HG03039 (cell line): ENCODE data around the gene STAT5B.
"Not testable (repeated sequence)": the region's sequence is repeated elsewhere in the genome, so short reads cannot be mapped to it uniquely, and the experiment has no call there.

Source experiments
- ATAC-seq: cut with Tn5 transposase; IDR thresholded peaks from one replicate; pipeline ENCODE4 v1.9.1; 2021; ENCODE audit warnings: mild to moderate bottlenecking, moderate library complexity; ENCODE audit not compliant: unreplicated experiment

The STAT5B gene

GRCh38 chr17:42276359-42276608 is at the start of gene STAT5B:
STAT5B (minus strand) TSS chr17:42276391; CDS start chr17:42232127, 44,264 bp downstream.
- ATAC-seq: peak; percentile 56

GRCh38 chr17:42325026-42325425 is 48.8 kb upstream of the STAT5B start:
- no peak for ATAC-seq

GRCh38 chr17:42323268-42323773 is 47.1 kb upstream of the STAT5B start:
- ATAC-seq: no peak

GRCh38 chr17:42322382-42323267 is 46.4 kb upstream of the STAT5B start:
- ATAC-seq: peak; percentile 69

GRCh38 chr17:42321555-42321954 is 45.4 kb upstream of the STAT5B start:
- ATAC-seq: no peak

- not testable (repeated sequence) for ATAC-seq
Measured at GRCh38 chr17:42317967-42318366, 41.8 kb upstream of the STAT5B start.

- ATAC-seq: no peak
Measured at GRCh38 chr17:42317266-42317845, 41.2 kb upstream of the STAT5B start.

- ATAC-seq: no peak
Measured at GRCh38 chr17:42316755-42317154, 40.6 kb upstream of the STAT5B start.

GRCh38 chr17:42315402-42316156 is 39.4 kb upstream of the STAT5B start:
- no peak for ATAC-seq

GRCh38 chr17:42313773-42314566 is 37.8 kb upstream of the STAT5B start:
- ATAC-seq: no peak

GRCh38 chr17:42313389-42313772 is 37.2 kb upstream of the STAT5B start:
- ATAC-seq: no peak

- no peak for ATAC-seq
Measured at GRCh38 chr17:42312285-42313130, 36.3 kb upstream of the STAT5B start.

- no peak for ATAC-seq
Measured at GRCh38 chr17:42312035-42312284, 35.8 kb upstream of the STAT5B start.

- ATAC-seq: no peak
Measured at GRCh38 chr17:42311240-42312034, 35.2 kb upstream of the STAT5B start.

- no peak for ATAC-seq
Measured at GRCh38 chr17:42310787-42311215, 34.6 kb upstream of the STAT5B start.

- no peak for ATAC-seq
Measured at GRCh38 chr17:42309986-42310786, 34.0 kb upstream of the STAT5B start.

- ATAC-seq: no peak
Measured at GRCh38 chr17:42309142-42309541, 33.0 kb upstream of the STAT5B start.

- ATAC-seq: no peak
Measured at GRCh38 chr17:42308446-42308845, 32.3 kb upstream of the STAT5B start.
